SK-N-SH (cell line): ENCODE results near the gene NSUN4. TPM values are rescaled to one million over a fixed set of nuclear protein-coding genes. Genes with fewer than 3 reads are reported as not detected.

Experiments used
- polyA plus RNA-seq, 3 experiments: library from polyadenylated mRNA; depleted of rRNA; stranded (reverse); fragments of >200 nt; gene quantifications; 2 replicates each; pipeline ENCODE4 v1.2.3, GENCODE V29; 2012

NSUN4 gene
- polyA plus RNA-seq, 1 of the 3 experiments (the other 2 are of a cell fraction): 14.7 TPM

Other genes starting within 250 kb of the NSUN4 start
- gene PIK3R3, start 208.2 kb upstream of the NSUN4 start, polyA plus RNA-seq (2012; rRNA removed): 4.0 and 6.2 TPM in 2 replicates
- gene TSPAN1, start 165.7 kb upstream of the NSUN4 start, polyA plus RNA-seq (2012; rRNA removed): 12.2 and 13.9 TPM in 2 replicates
- gene P3R3URF, start 164.3 kb upstream of the NSUN4 start, polyA plus RNA-seq (2012; rRNA removed): not detected in 2 replicates
- 165 and 198 TPM in 2 replicates for gene POMGNT1, start 142.4 kb upstream of the NSUN4 start, polyA plus RNA-seq (2012; rRNA removed)
- gene LURAP1, start 137.5 kb upstream of the NSUN4 start, polyA plus RNA-seq (2012; rRNA removed): 4.6 and 5.1 TPM in 2 replicates
- gene RAD54L, start 93.0 kb upstream of the NSUN4 start, polyA plus RNA-seq (2012; rRNA removed): 11.5 and 13.4 TPM in 2 replicates
- gene LRRC41, start 37.2 kb upstream of the NSUN4 start, polyA plus RNA-seq (2012; rRNA removed): 59.3 and 66.0 TPM in 2 replicates
- 971 and 1,411 TPM in 2 replicates for gene UQCRH, start 37.1 kb upstream of the NSUN4 start, polyA plus RNA-seq (2012; rRNA removed)
- 1.2 TPM in 2 replicates for gene FAAH, start 53.5 kb downstream of the NSUN4 start, polyA plus RNA-seq (2012; rRNA removed)
- not detected in 2 replicates for gene DMBX1, start 149.0 kb downstream of the NSUN4 start, polyA plus RNA-seq (2012; rRNA removed)
- not detected in 2 replicates for gene KNCN, start 210.8 kb downstream of the NSUN4 start, polyA plus RNA-seq (2012; rRNA removed)